IMR-90 (cell line): ENCODE data around the gene CST7. TPM values are rescaled to one million over a fixed set of nuclear protein-coding genes. Genes with fewer than 3 reads are reported as not detected.

ENCODE experiments used
- ATAC-seq: fragments of 200-7000 bp; cut with Tn5 transposase; 2 replicates; pipeline ENCODE4 v1.9.1; 2020; ENCODE audit warnings: low read depth, mild to moderate bottlenecking, moderate library complexity
- BruUV-seq: library from RNA; stranded (reverse); fragments of 400-500 nt; replicated peaks from 2 replicates; lab custom pipeline; 2021; lab: Mats Ljungman, UMichigan
- CTCF ChIA-PET: fragments of 300-600 bp; formaldehyde crosslinking; extraction: SDS; loops from one replicate; lab custom pipeline; 2021; ENCODE audit warnings: antibody characterized with exemption; lab: Yijun Ruan, JAX
- POLR2A ChIA-PET: fragments of 300-600 bp; sonication (Branson Sonifier 250); formaldehyde crosslinking; loops from one replicate; lab custom pipeline; 2022; ENCODE audit warnings: antibody characterized with exemption; ENCODE audit not compliant: unreplicated experiment; lab: Charles Lee
- DNase-seq: peaks from one replicate; pipeline ENCODE4 v3.0.0; 2013
- H2AFZ ChIP-seq: replicated peaks from 2 replicates; pipeline ENCODE3; 2013; ENCODE audit warnings: low read length, mild to moderate bottlenecking; ENCODE audit not compliant: poor library complexity
- H2AK5ac ChIP-seq: 2 replicates; pipeline ENCODE4 v1.6.1; 2013; ENCODE audit warnings: low read depth, low read length, inconsistent platforms
- H2AK9ac ChIP-seq: replicated peaks from 2 replicates; pipeline ENCODE3; 2013; ENCODE audit warnings: mild to moderate bottlenecking, low read depth, low read length, moderate library complexity; ENCODE audit not compliant: poor library complexity
- H2BK120ac ChIP-seq: 2 replicates; pipeline ENCODE4 v1.6.1; 2013; ENCODE audit warnings: low read depth, low read length, inconsistent platforms
- H2BK15ac ChIP-seq: 3 replicates; pipeline ENCODE4 v1.6.1; 2013; ENCODE audit warnings: low read depth, low read length, inconsistent platforms
- H2BK20ac ChIP-seq: 2 replicates; pipeline ENCODE4 v1.6.1; 2013; ENCODE audit warnings: low read depth, mild to moderate bottlenecking, inconsistent platforms, low read length, moderate library complexity
- H2BK5ac ChIP-seq: 2 replicates; pipeline ENCODE4 v1.6.1; 2013; ENCODE audit warnings: mild to moderate bottlenecking, low read depth, low read length, inconsistent platforms; ENCODE audit not compliant: poor library complexity, severe bottlenecking
- H3K14ac ChIP-seq: replicated peaks from 2 replicates; pipeline ENCODE4 v1.6.1; 2013; ENCODE audit warnings: low read depth, low read length, inconsistent platforms
- H3K18ac ChIP-seq: 2 replicates; pipeline ENCODE4 v1.6.1; 2013; ENCODE audit warnings: low read depth, low read length, control low read depth
- H3K23ac ChIP-seq: 2 replicates; pipeline ENCODE4 v1.6.1; 2013; ENCODE audit warnings: low read depth, low read length, inconsistent platforms
- H3K27ac ChIP-seq: 2 replicates; pipeline ENCODE4 v1.5.1; 2013; ENCODE audit warnings: mild to moderate bottlenecking, control low read depth, low read length; ENCODE audit not compliant: insufficient read depth
- H3K27me3 ChIP-seq: 2 replicates; pipeline ENCODE4 v1.6.1; 2013; ENCODE audit warnings: low read length; ENCODE audit not compliant: control insufficient read depth, insufficient read depth
- H3K36me3 ChIP-seq: 2 replicates; pipeline ENCODE4 v1.6.1; 2013; ENCODE audit warnings: low read length, mixed read lengths; ENCODE audit not compliant: control insufficient read depth, insufficient read depth
- H3K4ac ChIP-seq: 2 replicates; pipeline ENCODE4 v1.6.1; 2013; ENCODE audit warnings: low read depth, low read length, inconsistent platforms
- H3K4me1 ChIP-seq: 2 replicates; pipeline ENCODE4 v1.6.1; 2013; ENCODE audit warnings: low read length, mixed read lengths; ENCODE audit not compliant: control insufficient read depth, insufficient read depth
- H3K4me2 ChIP-seq: 2 replicates; pipeline ENCODE4 v1.6.1; 2013; ENCODE audit warnings: low read depth, mild to moderate bottlenecking, control low read depth, low read length, moderate library complexity
- H3K4me3 ChIP-seq: 2 replicates; pipeline ENCODE4 v1.5.1; 2013; ENCODE audit warnings: low read depth, mild to moderate bottlenecking, control low read depth, low read length, moderate library complexity; ENCODE audit not compliant: insufficient read depth
- H3K56ac ChIP-seq: 2 replicates; pipeline ENCODE4 v1.6.1; 2013; ENCODE audit warnings: low read length, inconsistent platforms; ENCODE audit not compliant: insufficient read depth; ENCODE audit errors: extremely low read depth
- H3K79me1 ChIP-seq, 2 experiments: 2 replicates each; pipeline ENCODE4 v1.6.1; 2013; ENCODE audit warnings: low read length in 2 of 2, inconsistent platforms in 1 of 2, low read depth in 1 of 2
- H3K9ac ChIP-seq: 2 replicates; pipeline ENCODE4 v1.6.1; 2013; ENCODE audit warnings: low read depth, low read length, control low read depth
- H3K9me1 ChIP-seq: 2 replicates; pipeline ENCODE4 v1.6.1; 2013; ENCODE audit warnings: low read length, inconsistent platforms; ENCODE audit not compliant: insufficient read depth
- H3K9me3 ChIP-seq: 2 replicates; pipeline ENCODE4 v1.6.1; 2013; ENCODE audit warnings: low read length; ENCODE audit not compliant: control insufficient read depth, insufficient read depth
- H4K20me1 ChIP-seq: 2 replicates; pipeline ENCODE4 v1.6.1; 2013; ENCODE audit warnings: low read length, inconsistent platforms; ENCODE audit not compliant: insufficient read depth
- H4K5ac ChIP-seq: 2 replicates; pipeline ENCODE4 v1.6.1; 2013; ENCODE audit warnings: mild to moderate bottlenecking, low read depth, low read length, control low read depth
- H4K8ac ChIP-seq, 2 experiments: 2 replicates each; pipeline ENCODE4 v1.6.1; 2013; ENCODE audit warnings: low read depth in 2 of 2, low read length in 2 of 2, control low read depth in 1 of 2, inconsistent platforms in 1 of 2
- H4K91ac ChIP-seq: 2 replicates; pipeline ENCODE4 v1.6.1; 2013; ENCODE audit warnings: low read depth, low read length, inconsistent platforms; ENCODE audit not compliant: insufficient read depth
- CHD1 ChIP-seq: IDR thresholded peaks from 2 replicates; pipeline ENCODE4 v1.6.1; 2012; ENCODE audit warnings: low read depth, low read length, improper control_type of control experiment
- RCOR1 ChIP-seq: IDR thresholded peaks from 2 replicates; pipeline ENCODE4 v1.6.1; 2012; ENCODE audit warnings: mild to moderate bottlenecking, low read length, improper control_type of control experiment; ENCODE audit not compliant: insufficient replicate concordance
- WGBS, 2 experiments: methylation state at CpG; one replicate each; pipeline versions ENCODE4 v1.1.5 to v1.1.7; 2013; ENCODE audit warnings: missing lambda C conversion rate in 2 of 2; ENCODE audit not compliant: insufficient read length in 1 of 2; ENCODE audit errors: extremely low coverage in 2 of 2; 5-methylcytosine and 5-hydroxymethylcytosine counted together
- dilution Hi-C: fragments of 300-500 bp; cut with HindIII; formaldehyde crosslinking; loops from one replicate; pipeline ENCODE4 v1.14.3; 2018; ENCODE audit warnings: low sequenced_read_pairs; ENCODE audit not compliant: unreplicated experiment
- in situ Hi-C: fragments of 300-500 bp; cut with MboI; formaldehyde crosslinking; loops from 3 replicates; pipeline ENCODE4 v1.14.3; 2019; ENCODE audit warnings: low sequenced_read_pairs, inconsistent platforms, mixed read lengths
- intact Hi-C: fragments of 100-400 bp; cut with micrococcal nuclease; formaldehyde crosslinking; loops from 2 replicates; pipeline ENCODE4 v1.10.0; 2022
- polyA plus RNA-seq, 3 experiments: library from polyadenylated mRNA; depleted of rRNA; stranded (reverse); fragments of >200 nt; gene quantifications; 2 replicates each; pipeline ENCODE4 v1.2.3, GENCODE V29; 2012; ENCODE audit warnings: low replicate concordance in 1 of 3
- total RNA-seq: library from RNA; depleted of rRNA; stranded (reverse); fragments of >200 nt; gene quantifications from 2 replicates; pipeline ENCODE4 v1.2.3, GENCODE V29; 2012
- TF ChIP-seq, protein P1 (sequence below): conservative IDR thresholded peaks from 2 replicates; pipeline ENCODE4 v1.5.1; 2012; ENCODE audit warnings: mild to moderate bottlenecking, low read depth, low read length, improper control_type of control experiment

Gene CST7
- total and polyA plus RNA-seq, 2 of the 4 experiments (the other 2 are of a cell fraction), result not detected

DNA sequence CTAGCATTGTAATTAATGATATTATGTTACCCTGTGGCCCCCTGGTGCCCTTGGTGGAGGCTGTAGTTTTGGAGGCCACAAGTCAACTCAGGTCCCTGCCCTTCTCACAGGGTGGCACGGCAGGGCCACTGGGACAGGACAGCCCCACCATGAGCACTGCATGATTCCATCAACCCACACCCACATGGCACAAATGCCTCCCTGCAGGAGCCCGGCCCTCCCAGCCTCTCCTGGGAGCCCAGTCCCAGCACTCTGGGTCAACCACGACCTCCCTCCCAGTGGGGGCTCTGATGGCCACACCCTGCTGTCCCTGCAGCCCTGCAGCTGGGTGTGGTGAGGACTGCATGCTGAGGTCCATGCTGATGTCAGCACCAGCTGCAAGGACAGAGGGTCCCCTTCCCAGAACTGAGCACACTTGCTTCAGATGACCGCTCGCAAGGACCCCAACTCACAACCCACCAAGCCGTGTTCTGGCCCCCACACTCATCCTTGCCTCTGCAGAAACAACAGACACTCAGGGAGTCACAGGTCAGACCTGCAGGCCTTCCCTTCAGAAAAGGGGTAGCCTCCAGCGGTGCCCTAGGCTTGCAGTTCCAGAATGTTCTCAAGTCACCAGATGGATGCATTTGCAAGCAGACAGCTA, 15.7 kb upstream of the CST7 start:
- dilution Hi-C loops, result no loop called here
- Histone ChIP-seq H2BK5ac (no peak overlapping the region), H2AK5ac (no peak overlapping the region), H2BK20ac (no peak overlapping the region), H3K14ac (no peak overlapping the region), H3K4me3 (no peak overlapping the region), H2BK120ac (no peak overlapping the region), H3K9me1 (no peaks in the 10 kb centered on the region; the same call in 1 of the 2 replicates), H3K4me2 (no peak overlapping the region), H3K9me3 (no peaks in the 10 kb centered on the region), H4K8ac (no peak overlapping the region), H2AFZ (peak overlapping the region; percentile 11), H3K56ac (no peak overlapping the region), H3K79me1 (no peaks in the 10 kb centered on the region), H3K4ac (no peak overlapping the region), H3K9ac (no peak overlapping the region), H3K4me1 (no peaks in the 10 kb centered on the region), H4K5ac (no peak overlapping the region), H4K91ac (no peak overlapping the region), H3K36me3 (no peaks in the 10 kb centered on the region), H3K27me3 (0 out of 2 replicates have a peak, but pooled peaks cover 2% of the 10 kb centered on the region), H3K23ac (no peak overlapping the region), H2BK15ac (no peak overlapping the region), H2AK9ac (no peak overlapping the region), H4K20me1 (no peaks in the 10 kb centered on the region), H3K27ac (no peak overlapping the region), H3K18ac (no peak overlapping the region)
- BruUV-seq, result no TSS peak
- no peak for DNase-seq
- TF ChIP-seq, protein P1, sequence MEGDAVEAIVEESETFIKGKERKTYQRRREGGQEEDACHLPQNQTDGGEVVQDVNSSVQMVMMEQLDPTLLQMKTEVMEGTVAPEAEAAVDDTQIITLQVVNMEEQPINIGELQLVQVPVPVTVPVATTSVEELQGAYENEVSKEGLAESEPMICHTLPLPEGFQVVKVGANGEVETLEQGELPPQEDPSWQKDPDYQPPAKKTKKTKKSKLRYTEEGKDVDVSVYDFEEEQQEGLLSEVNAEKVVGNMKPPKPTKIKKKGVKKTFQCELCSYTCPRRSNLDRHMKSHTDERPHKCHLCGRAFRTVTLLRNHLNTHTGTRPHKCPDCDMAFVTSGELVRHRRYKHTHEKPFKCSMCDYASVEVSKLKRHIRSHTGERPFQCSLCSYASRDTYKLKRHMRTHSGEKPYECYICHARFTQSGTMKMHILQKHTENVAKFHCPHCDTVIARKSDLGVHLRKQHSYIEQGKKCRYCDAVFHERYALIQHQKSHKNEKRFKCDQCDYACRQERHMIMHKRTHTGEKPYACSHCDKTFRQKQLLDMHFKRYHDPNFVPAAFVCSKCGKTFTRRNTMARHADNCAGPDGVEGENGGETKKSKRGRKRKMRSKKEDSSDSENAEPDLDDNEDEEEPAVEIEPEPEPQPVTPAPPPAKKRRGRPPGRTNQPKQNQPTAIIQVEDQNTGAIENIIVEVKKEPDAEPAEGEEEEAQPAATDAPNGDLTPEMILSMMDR, result no peak
- TF ChIP-seq RCOR1, result no peak
- TF ChIP-seq CHD1, result no peak
- ChIA-PET POLR2A (no interaction called here), CTCF (no interaction called here)
- no CpG with 5 or more reads among the region's 7 CpGs for WGBS, 2 experiments
- in situ Hi-C loops, result no loop called here
- intact Hi-C loops, result no loop called here
- ATAC-seq, result no peak
